ENCODE data around the gene RPS23. TPM values are rescaled to one million over a fixed set of nuclear protein-coding genes. Genes with fewer than 3 reads are reported as not detected.

The RPS23 gene
- total RNA-seq, 2 experiments from 2014 or later: 2,621 to 2,722 TPM

DNA sequence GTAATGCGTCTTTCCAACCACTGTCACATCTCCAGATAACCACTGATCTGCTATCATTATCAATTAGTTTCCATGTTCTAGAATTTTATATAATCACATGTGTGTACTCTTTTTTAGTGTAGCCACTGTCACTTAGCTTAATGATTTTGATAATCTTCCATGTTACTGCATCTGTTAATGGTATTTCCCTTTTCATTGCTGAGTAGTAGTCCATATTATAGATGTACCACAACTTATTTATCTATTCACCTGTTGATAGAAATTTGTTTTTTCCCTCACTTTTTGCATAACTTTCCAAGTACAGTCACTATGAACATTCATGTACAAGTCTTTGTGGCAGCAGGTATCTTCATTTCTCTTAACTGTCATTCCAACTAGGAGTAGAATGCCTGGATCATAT, 30.3 kb upstream of the RPS23 start:
- CTCF ChIA-PET: no interaction called here
- Mint-ChIP-seq H3K4me1 (ENCODE audit: low read depth) (no peaks in the 10 kb centered on the region), H3K27ac (no peak overlapping the region), H3K27me3 (peaks cover 1% of the 10 kb centered on the region), H3K4me3 (no peak overlapping the region), H3K36me3 (peaks cover 18% of the 10 kb centered on the region), H3K9me3 (peaks cover 5% of the 10 kb centered on the region)
- intact Hi-C loops (cut with micrococcal nuclease): no loop called here
- POLR2A ChIA-PET: no interaction called here
- DNase-seq: no peak

GRCh38 chr5:82307451-82307850, 29.3 kb upstream of the RPS23 start:
- DNase-seq: no peak
- intact Hi-C loops (cut with micrococcal nuclease): no loop called here
- H3K36me3 Mint-ChIP-seq: peaks cover 18% of the 10 kb centered on the region
- H3K9me3 Mint-ChIP-seq: peaks cover 5% of the 10 kb centered on the region
- H3K27me3 Mint-ChIP-seq: peaks cover 1% of the 10 kb centered on the region
- H3K27ac Mint-ChIP-seq: no peak overlapping the region
- ChIA-PET POLR2A (no interaction called here), CTCF (no interaction called here)
- no peaks in the 10 kb centered on the region for H3K4me1 Mint-ChIP-seq (ENCODE audit: low read depth)
- H3K4me3 Mint-ChIP-seq: no peak overlapping the region

DNA sequence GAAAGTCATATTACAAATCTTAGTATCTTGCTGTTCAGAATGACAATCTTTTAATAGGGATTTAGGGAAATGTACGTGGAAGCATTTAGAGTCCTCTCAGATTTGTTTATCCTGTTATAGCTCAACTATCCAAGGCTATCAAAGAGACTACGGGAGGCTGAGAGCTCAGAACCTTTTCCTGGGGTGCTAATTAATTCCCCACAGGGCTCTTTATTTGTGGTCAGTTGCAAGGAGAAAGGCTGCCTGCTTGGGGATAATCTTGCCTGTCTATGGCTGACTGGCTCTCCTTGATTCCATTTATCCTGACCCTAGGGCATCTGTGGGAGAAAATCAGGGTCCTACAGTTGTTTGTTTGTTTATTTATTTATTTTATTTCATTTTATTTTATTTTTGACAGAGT, 28.0 kb upstream of the RPS23 start:
- DNase-seq: no peak
- Mint-ChIP-seq H3K9me3 (peaks cover 5% of the 10 kb centered on the region), H3K4me3 (no peak overlapping the region), H3K36me3 (peaks cover 17% of the 10 kb centered on the region), H3K27ac (no peak overlapping the region), H3K4me1 (ENCODE audit: low read depth) (no peaks in the 10 kb centered on the region), H3K27me3 (peaks cover 1% of the 10 kb centered on the region)
- ChIA-PET CTCF (no interaction called here), POLR2A (no interaction called here)
- intact Hi-C loops (cut with micrococcal nuclease): no loop called here

GRCh38 chr5:82301190-82301589, 23.0 kb upstream of the RPS23 start:
- H3K27ac Mint-ChIP-seq: no peak overlapping the region
- H3K4me1 Mint-ChIP-seq (ENCODE audit: low read depth): no peaks in the 10 kb centered on the region
- no peaks in the 10 kb centered on the region for H3K27me3 Mint-ChIP-seq
- POLR2A ChIA-PET: no interaction called here
- H3K4me3 Mint-ChIP-seq: no peak overlapping the region
- H3K9me3 Mint-ChIP-seq: peaks cover 3% of the 10 kb centered on the region
- intact Hi-C loops (cut with micrococcal nuclease): no loop called here
- DNase-seq: no peak
- peaks cover 4% of the 10 kb centered on the region for H3K36me3 Mint-ChIP-seq
- CTCF ChIA-PET: no interaction called here

DNA sequence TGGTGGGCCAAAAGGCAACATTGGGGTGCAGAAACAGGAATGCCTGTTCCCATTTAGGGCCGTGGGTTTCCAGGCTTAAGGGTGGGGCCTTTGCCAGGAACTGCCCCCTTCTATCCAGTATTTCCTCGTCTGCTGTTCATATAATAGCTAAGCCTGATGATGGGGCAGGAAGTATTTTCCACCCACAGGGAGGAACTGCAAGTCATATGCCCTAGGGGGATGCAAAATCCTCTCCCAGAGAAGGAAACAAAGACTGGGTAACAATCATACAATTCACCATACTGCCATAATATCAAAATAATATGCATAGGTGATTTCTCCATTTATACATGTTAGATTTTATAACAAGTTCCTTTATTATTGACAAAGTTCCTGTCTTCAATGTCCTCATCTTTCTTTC, 20.5 kb upstream of the RPS23 start:
- H3K27ac Mint-ChIP-seq: no peak overlapping the region
- no peak overlapping the region for H3K4me3 Mint-ChIP-seq
- H3K36me3 Mint-ChIP-seq: peaks cover 2% of the 10 kb centered on the region
- ChIA-PET CTCF (no interaction called here), POLR2A (no interaction called here)
- H3K4me1 Mint-ChIP-seq (ENCODE audit: low read depth): peaks cover 4% of the 10 kb centered on the region
- intact Hi-C loops (cut with micrococcal nuclease): no loop called here
- peaks cover 3% of the 10 kb centered on the region for H3K9me3 Mint-ChIP-seq
- no peak for DNase-seq
- H3K27me3 Mint-ChIP-seq: no peaks in the 10 kb centered on the region

- CTCF ChIA-PET: no interaction called here
- Mint-ChIP-seq H3K4me1 (ENCODE audit: low read depth) (peaks cover 4% of the 10 kb centered on the region), H3K4me3 (no peak overlapping the region), H3K27me3 (no peaks in the 10 kb centered on the region), H3K27ac (no peak overlapping the region), H3K9me3 (peaks cover 3% of the 10 kb centered on the region), H3K36me3 (peaks cover 2% of the 10 kb centered on the region)
- POLR2A ChIA-PET: no interaction called here
- no peak for DNase-seq
- intact Hi-C loops (cut with micrococcal nuclease): no loop called here
Measured at GRCh38 chr5:82297711-82298110, 19.6 kb upstream of the RPS23 start.

GRCh38 chr5:82296929-82297328, 18.8 kb upstream of the RPS23 start:
- peaks cover 3% of the 10 kb centered on the region for H3K9me3 Mint-ChIP-seq
- no peak overlapping the region for H3K27ac Mint-ChIP-seq
- ChIA-PET POLR2A (no interaction called here), CTCF (no interaction called here)
- peaks cover 2% of the 10 kb centered on the region for H3K36me3 Mint-ChIP-seq
- H3K4me3 Mint-ChIP-seq: no peak overlapping the region
- no peaks in the 10 kb centered on the region for H3K27me3 Mint-ChIP-seq
- intact Hi-C loops (cut with micrococcal nuclease): no loop called here
- DNase-seq: no peak
- peaks cover 4% of the 10 kb centered on the region for H3K4me1 Mint-ChIP-seq (ENCODE audit: low read depth)

GRCh38 chr5:82295959-82296531, 17.9 kb upstream of the RPS23 start:
- DNase-seq: no peak
- no peak overlapping the region for H3K4me3 Mint-ChIP-seq
- no peak overlapping the region for H3K27ac Mint-ChIP-seq
- H3K36me3 Mint-ChIP-seq: peaks cover 2% of the 10 kb centered on the region
- CTCF ChIA-PET: no interaction called here
- no peaks in the 10 kb centered on the region for H3K27me3 Mint-ChIP-seq
- intact Hi-C loops (cut with micrococcal nuclease): no loop called here
- H3K9me3 Mint-ChIP-seq: peaks cover 3% of the 10 kb centered on the region
- peaks cover 4% of the 10 kb centered on the region for H3K4me1 Mint-ChIP-seq (ENCODE audit: low read depth)
- POLR2A ChIA-PET: no interaction called here

GRCh38 chr5:82295144-82295543, 17.0 kb upstream of the RPS23 start:
- intact Hi-C loops (cut with micrococcal nuclease): no loop called here
- H3K9me3 Mint-ChIP-seq: peaks cover 3% of the 10 kb centered on the region
- H3K27me3 Mint-ChIP-seq: no peaks in the 10 kb centered on the region
- H3K27ac Mint-ChIP-seq: no peak overlapping the region
- ChIA-PET CTCF (no interaction called here), POLR2A (no interaction called here)
- H3K4me1 Mint-ChIP-seq (ENCODE audit: low read depth): peaks cover 4% of the 10 kb centered on the region
- peaks cover 2% of the 10 kb centered on the region for H3K36me3 Mint-ChIP-seq
- DNase-seq: no peak
- no peak overlapping the region for H3K4me3 Mint-ChIP-seq

GRCh38 chr5:82291420-82291819, 13.3 kb upstream of the RPS23 start:
- Mint-ChIP-seq H3K27ac (no peak overlapping the region), H3K27me3 (no peaks in the 10 kb centered on the region), H3K4me3 (no peak overlapping the region), H3K36me3 (no peaks in the 10 kb centered on the region), H3K4me1 (ENCODE audit: low read depth) (peaks cover 4% of the 10 kb centered on the region), H3K9me3 (no peaks in the 10 kb centered on the region)
- DNase-seq: no peak
- ChIA-PET POLR2A (no interaction called here), CTCF (no interaction called here)
- intact Hi-C loops (cut with micrococcal nuclease): no loop called here

GRCh38 chr5:82290908-82291307, 12.8 kb upstream of the RPS23 start:
- H3K4me3 Mint-ChIP-seq: no peak overlapping the region
- H3K36me3 Mint-ChIP-seq: no peaks in the 10 kb centered on the region
- no peak for DNase-seq
- POLR2A ChIA-PET: no interaction called here
- peaks cover 4% of the 10 kb centered on the region for H3K4me1 Mint-ChIP-seq (ENCODE audit: low read depth)
- no peak overlapping the region for H3K27ac Mint-ChIP-seq
- no peaks in the 10 kb centered on the region for H3K27me3 Mint-ChIP-seq
- intact Hi-C loops (cut with micrococcal nuclease): no loop called here
- no peaks in the 10 kb centered on the region for H3K9me3 Mint-ChIP-seq
- CTCF ChIA-PET: no interaction called here

DNA sequence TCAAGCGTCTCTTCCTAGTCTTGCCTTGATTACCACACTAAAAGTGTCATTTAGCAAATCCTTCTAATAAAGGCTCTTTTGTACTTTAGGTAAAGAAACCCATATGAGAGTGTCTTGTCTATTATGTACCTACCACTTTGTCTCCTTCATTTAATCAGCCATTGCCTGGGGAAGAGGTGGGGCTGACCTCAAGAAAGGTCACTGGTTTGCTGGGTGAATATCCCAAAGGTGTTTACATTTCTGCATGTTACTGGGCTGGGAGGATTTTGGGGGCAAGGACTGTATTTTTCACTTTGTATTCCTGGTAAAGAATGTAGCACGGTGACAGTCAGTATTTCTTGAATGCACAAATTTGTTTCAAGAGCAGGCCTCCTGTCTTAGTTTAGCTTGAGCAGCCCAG, 11.9 kb upstream of the RPS23 start:
- Mint-ChIP-seq H3K9me3 (no peaks in the 10 kb centered on the region), H3K27me3 (no peaks in the 10 kb centered on the region), H3K36me3 (no peaks in the 10 kb centered on the region), H3K27ac (no peak overlapping the region), H3K4me3 (no peak overlapping the region), H3K4me1 (ENCODE audit: low read depth) (no peaks in the 10 kb centered on the region)
- ChIA-PET CTCF (no interaction called here), POLR2A (no interaction called here)
- intact Hi-C loops (cut with micrococcal nuclease): no loop called here
- no peak for DNase-seq

DNA sequence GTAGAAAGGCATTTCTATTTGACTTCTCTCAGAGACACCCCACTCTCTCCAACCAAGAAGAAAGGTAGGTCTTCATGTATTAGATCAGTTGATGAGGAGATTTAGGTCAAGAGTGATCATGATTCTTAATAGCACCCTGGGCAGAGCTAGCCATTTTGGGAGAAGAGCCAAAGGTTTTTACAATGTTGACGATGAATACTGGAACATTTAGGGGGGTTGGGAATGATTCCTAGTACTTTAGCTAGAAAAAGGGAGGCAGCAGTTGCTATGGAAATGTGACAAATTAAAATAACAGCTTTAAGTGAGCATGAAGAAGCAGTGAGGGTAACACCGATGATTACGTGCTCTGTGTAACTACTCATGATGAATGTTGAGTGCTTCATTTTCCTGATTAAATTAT, 9.5 kb upstream of the RPS23 start:
- Mint-ChIP-seq H3K4me3 (no peak overlapping the region), H3K27ac (no peak overlapping the region), H3K4me1 (ENCODE audit: low read depth) (no peaks in the 10 kb centered on the region), H3K27me3 (no peaks in the 10 kb centered on the region), H3K36me3 (no peaks in the 10 kb centered on the region), H3K9me3 (no peaks in the 10 kb centered on the region)
- ChIA-PET POLR2A (interaction anchor here (2.3 kb wide), 1 partner anchor 9 kb away, joined by 8 read pairs; the partner anchor contains the start of gene RPS23), CTCF (interaction anchor here (0.6 kb wide), 1 partner anchor 24 kb away, joined by 4 read pairs; no protein-coding TSS in a partner anchor)
- intact Hi-C loops (cut with micrococcal nuclease): no loop called here
- DNase-seq: no peak

DNA sequence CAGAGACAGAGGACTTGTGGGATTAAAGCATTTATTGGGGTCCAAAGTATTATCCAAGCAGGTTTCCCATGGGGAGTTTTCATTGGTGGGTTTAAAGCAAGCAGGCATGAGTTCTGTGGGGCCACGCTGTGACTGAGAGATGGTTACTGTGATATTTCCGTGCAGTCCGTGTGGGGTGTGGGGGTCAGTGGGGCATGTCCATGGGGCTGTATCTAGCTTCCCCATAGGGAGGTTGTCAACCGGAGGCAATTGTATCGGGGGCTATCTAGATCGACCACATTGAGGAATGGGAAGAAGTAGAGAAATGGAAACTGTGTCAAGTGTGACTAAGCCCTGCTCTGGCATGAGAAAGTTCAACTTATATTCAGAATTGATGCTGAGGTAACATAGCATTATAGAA, 7.1 kb upstream of the RPS23 start:
- Mint-ChIP-seq H3K27me3 (no peaks in the 10 kb centered on the region), H3K36me3 (no peaks in the 10 kb centered on the region), H3K4me1 (ENCODE audit: low read depth) (peaks cover 8% of the 10 kb centered on the region), H3K4me3 (no peak overlapping the region), H3K9me3 (no peaks in the 10 kb centered on the region), H3K27ac (no peak overlapping the region)
- ChIA-PET POLR2A (no interaction called here), CTCF (no interaction called here)
- intact Hi-C loops (cut with micrococcal nuclease): no loop called here
- no peak for DNase-seq

Data from activated CD4-positive, alpha-beta memory T cell treated with anti-CD3 and anti-CD28 coated beads for 36 hours (primary cell).